GM21528 (cell line): ENCODE measurements around the gene ACAT2.
A peak's percentile ranks its signal among the peaks of the same experiment; 100 is the strongest.
"Not testable (repeated sequence)": the region's sequence is repeated elsewhere in the genome, so short reads cannot be mapped to it uniquely, and the experiment has no call there.

Experiments used
- ATAC-seq: cut with Tn5 transposase; IDR thresholded peaks from one replicate; pipeline ENCODE4 v1.9.1; 2021; ENCODE audit warnings: mild to moderate bottlenecking, moderate library complexity; ENCODE audit not compliant: unreplicated experiment, low FRiP score

ACAT2 gene

DNA sequence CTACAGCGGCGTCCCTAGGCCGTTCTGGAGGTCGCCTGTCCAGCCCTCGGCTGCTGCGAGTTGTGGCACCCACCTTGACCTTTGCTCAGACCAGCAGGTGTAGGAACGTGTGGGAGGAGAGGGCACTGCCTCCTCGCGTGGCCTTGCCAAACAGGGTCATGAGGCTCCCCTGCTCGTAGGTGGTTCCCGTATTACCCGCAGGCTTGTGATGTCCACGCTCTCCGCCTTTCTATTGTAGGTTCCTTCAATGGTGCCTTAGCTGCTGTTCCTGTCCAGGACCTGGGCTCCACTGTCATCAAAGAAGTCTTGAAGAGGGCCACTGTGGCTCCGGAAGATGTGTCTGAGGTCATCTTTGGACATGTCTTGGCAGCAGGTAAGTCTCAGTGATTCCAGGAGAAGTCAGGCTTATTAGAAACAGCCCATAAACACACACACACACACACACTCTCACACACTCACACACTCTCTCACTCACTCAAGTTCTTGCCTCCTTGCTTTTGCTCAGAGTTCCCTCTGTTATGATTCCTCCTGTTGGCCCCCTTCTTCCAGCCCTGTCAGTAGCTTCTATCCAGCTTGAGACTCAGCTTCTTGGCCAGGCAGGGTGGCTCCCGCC lies 942 bp downstream of the ACAT2 start:
- peak; percentile 10 for ATAC-seq

DNA sequence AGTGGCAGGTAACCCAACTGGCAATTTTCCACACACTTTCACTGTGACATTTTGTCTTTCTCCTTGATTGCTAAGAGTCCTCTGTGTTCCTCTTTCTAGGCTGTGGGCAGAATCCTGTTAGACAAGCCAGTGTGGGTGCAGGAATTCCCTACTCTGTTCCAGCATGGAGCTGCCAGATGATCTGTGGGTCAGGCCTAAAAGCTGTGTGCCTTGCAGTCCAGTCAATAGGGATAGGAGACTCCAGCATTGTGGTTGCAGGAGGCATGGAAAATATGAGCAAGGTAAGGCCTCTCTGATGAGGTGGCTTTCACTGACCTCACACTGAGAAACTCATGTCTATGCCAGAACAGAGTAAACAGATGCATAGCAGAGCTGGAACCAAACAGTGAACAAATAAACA lies 5.1 kb downstream of the ACAT2 start:
- ATAC-seq, result no peak

DNA sequence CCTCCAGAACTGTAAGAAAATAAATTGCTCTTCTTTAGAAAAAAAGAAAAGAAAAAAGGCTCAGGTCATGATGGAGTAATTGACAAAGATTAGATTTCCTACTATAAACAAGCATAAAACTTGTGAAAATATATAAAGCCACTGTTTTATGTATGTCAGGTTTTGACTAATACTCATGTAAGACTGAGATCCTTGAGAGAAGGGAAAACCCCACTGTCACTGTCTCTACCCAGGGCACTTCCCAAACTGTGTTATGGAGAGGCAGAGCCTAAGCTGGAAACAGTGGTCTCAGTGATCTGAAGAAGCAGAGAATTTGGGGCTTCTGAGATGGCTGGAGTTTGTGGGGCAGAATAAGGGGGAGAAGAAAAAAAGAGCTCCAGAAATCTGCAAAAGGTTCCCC lies 7.6 kb downstream of the ACAT2 start:
- no peak for ATAC-seq

DNA sequence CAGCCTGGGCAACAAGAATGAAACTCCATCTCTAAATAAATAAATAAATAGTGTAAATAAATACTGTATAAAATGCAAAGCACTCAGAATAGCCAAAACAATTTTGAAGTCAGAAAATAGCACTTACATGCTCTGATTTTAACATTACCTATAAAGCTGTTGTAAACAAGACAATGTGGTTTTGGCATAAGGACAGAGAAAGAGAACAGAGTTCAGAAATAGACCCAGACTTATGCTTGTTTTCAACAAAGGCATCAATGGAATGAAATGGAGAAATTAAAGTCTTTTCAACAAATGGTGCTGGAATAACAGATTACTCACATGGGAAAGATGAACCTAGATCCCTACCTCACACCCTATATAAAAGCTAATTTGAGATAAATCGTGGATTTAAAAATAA lies 10.4 kb downstream of the ACAT2 start:
- ATAC-seq, result no peak

DNA sequence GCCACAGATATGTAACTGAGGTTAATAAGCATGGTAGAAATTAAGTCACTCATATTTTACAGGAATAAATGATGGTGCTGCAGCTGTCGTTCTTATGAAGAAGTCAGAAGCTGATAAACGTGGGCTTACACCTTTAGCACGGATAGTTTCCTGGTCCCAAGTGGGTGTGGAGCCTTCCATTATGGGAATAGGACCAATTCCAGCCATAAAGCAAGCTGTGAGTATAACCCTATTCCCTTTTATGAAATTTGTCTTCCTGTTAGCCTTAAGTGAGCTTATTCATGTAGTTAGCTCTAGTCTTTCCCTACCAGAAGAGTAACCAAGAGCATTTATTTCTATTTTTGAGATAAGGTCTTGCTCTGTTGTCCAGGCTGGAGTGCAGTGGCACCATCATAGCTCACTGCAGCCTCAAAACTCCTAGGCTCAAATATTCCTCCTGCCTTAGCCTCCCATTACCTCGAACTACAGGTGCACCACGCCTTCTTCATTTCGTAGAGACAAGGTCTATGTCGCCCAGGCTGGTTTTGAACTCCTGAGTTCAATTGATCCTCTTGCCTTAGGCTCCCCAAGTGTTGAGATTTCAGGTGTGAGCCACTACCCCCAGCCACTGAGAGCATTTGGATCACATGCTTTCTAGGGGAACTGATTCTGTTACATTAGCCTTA lies 15.5 kb downstream of the ACAT2 start:
- no peak for ATAC-seq

DNA sequence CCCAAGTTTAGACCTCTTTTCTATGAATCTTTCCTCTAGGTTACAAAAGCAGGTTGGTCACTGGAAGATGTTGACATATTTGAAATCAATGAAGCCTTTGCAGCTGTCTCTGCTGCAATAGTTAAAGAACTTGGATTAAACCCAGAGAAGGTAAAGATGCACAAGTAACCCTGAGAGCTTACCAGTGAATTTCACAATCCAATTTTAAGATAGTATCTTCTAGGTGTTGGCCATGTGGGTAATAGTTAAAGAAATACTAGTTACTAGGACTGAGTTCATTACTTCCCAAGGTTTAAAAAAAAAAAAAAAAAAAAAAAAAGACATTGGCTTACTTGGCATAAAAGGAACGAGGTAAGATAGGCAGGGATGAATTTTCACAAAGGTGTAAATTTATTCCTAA lies 16.3 kb downstream of the ACAT2 start:
- no peak for ATAC-seq

DNA sequence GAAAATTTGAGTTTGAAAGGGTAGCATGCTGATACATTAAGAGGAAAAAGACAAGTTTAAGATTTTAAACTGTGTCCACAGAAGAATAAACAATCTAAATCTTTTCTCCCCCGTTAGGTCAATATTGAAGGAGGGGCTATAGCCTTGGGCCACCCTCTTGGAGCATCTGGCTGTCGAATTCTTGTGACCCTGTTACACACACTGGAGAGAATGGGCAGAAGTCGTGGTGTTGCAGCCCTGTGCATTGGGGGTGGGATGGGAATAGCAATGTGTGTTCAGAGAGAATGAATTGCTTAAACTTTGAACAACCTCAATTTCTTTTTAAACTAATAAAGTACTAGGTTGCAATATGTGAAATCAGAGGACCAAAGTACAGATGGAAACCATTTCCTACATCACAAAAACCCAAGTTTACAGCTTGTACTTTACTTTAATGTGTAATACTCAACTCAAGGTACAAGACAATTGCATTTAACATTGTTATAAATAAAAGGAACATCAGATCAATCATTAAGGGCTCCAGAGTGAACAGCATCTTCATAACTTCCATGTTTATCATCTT lies 16.8 kb downstream of the ACAT2 start:
- no peak for ATAC-seq

DNA sequence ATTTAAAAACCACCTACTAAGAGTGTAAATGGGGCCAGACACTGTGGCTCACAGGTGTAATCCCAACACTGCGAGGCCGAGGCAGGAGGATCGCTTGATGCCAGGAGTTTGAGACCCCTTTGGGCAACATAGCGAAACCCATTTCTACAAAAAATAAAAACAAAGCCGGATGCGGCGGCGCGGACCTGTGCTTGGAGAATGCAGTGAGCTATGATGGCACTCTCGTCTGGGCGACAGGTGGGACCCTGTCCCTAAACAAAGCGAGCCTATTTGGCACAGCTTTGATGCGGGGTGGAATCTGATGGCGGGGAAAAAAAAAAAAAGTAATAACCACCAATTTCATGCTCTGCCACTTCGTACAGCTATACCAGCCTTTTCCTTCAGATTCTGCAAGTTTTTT lies 26.4 kb downstream of the ACAT2 start:
- ATAC-seq, result no peak

DNA sequence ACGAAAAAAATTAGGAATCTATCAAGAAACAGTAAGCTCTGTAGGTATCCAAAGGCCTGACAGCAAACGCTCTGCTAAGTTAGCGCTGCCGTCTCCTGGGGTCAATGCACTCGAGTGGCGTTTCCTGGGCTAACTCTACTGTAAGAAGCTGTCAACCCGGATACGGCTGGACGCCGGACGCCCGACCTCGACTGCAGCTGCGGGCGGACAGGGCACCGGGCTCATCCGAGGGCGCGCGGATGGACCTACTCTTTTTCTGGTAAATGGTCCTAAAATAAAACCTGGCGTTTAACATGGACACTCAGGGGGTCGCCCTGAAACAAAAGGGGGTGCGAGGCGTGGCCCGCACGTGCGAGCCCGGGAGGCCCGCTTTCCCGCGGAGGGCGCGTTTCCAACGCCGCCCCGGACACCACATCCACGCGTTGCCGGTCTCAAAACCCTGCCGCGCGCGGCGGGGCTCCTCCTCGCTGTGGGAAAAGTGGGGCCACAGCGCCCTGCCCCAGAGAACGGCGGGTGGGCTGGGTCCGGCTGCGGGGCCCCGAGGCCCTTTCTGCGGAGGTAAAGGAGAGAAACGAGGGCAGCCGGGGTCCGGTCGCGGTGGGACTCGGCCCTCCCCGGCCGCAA lies 27.0 kb downstream of the ACAT2 start:
- ATAC-seq, result no peak

DNA sequence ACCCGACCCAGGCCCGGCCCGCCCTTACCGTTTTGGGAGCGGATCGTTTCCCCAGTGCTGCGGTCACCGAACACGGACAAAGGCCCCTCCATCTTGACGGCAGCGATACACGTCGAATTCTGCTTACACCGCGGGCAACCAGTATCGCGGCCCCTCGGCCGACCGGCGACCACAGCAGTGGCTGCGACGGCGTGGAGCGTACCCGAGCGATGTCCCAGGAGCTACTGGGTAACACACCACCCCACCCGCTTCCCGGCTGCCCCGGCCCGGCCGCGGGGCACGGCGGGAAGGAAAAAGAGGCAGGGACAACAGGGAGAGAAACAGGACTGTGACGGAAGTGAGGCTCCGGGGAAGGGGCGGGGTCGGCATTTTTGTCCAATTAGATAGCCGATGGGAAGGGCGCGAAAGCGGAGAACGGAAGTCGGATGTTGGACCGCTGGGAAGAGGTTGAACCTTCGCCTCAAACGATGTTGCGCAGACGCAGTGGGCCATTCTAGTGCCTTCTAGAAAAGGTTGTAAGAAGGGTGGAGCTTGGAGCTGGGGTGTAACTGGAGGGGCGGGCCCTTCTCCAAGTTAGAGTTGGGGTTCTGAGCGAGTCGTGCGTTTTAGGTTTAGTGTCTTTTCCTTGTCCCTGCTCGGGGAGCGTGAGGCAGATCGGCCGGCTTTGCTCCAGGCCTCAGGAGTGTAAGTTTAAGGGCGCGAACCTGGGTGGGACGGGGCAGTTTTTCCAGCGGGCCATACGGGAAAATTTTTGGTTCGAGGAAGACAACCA lies 27.7 kb downstream of the ACAT2 start, which contains the start of gene TCP1:
TSS of gene TCP1 (minus strand) at position 226 of the 772 bp plus-strand sequence. CDS start at position 92, 134 bp downstream.
- peak; percentile 81 for ATAC-seq

DNA sequence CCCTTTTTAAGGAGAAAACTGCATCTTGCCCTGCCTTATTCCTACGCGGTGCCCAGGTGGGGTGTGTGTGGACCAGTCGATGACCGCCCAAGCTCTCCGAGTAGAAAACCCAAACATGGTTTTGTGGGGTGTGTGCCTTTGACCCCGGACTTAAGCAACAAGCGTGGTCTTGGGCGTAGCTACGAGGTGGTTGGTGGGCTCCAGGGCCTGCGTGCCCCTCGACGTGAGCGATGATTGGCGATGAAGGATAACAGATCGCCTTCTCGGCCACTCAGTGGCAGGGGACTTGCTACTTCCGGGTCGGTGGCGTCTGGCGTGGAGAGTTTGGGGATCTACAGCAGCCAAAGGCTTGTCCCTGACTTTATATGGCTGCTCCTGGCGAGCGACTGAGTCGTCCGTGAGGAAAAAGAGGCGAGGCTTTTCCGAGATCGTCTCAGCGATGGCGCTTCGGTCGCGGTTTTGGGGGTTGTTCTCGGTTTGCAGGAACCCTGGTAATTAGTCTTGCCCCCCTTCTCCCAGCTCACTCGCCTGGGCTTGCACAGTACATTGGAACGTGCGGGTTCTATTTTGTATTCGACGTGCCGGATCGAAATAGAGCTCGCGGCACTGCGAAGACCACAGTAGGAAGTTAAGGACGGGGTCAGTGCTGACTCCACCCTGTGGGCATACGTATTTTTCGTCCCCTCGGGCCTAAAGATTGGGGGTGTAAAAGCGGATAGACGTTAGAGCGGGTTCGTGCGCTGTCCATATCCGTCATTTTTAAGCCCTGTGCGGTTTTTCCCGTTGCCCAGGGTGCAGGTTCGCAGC lies 28.5 kb downstream of the ACAT2 start, which contains the start of gene MRPL18:
TSS of gene MRPL18 (plus strand) at position 319 of the 807 bp plus-strand sequence. CDS start at position 440, 121 bp downstream.
- ATAC-seq, result peak; percentile 83

DNA sequence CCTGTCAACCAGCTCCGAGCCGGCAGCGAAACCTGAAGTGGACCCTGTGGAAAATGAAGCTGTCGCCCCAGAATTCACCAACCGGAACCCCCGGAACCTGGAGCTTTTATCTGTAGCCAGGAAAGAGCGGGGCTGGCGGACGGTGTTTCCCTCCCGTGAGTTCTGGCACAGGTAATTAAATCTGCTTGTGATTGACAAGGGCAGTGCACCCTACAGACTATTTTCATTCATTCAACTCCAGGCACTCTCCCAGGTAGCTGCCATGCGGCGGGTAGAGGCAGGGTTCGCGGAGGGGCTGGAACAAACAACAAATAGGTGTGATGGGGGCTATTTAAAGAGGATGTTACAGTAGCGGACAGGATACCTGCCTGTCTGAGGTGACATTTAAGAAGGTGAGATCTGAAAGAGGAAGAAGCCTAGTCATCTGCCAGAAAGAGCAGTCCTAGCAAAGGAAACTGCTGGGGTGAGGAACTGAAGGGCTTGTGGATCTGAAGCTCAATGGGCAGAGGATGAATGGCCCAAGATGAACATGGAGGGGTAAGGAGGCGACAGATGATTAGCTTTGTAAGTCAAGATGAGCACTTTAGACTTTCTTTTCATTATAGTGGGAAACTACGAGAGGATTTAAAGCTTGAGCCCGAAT lies 29.2 kb downstream of the ACAT2 start:
- no peak for ATAC-seq

DNA sequence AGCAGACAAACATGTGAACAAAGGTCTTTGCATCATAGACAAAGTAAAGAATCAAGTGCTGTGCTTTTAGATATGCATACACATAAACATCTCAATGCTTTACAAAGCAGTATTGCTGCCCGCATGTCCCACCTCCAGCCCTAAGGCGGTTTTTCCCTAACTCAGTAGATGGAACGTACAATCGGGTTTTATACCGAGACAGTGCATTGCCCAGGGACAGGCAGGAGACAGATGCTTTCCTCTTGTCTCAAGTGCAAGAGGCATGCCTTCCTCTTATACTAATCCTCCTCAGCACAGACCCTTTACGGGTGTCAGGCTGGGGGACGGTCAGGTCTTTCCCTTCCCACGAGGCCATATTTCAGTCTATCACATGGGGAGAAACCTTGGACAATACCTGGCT lies 33.1 kb downstream of the ACAT2 start:
- not testable (repeated sequence) for ATAC-seq

DNA sequence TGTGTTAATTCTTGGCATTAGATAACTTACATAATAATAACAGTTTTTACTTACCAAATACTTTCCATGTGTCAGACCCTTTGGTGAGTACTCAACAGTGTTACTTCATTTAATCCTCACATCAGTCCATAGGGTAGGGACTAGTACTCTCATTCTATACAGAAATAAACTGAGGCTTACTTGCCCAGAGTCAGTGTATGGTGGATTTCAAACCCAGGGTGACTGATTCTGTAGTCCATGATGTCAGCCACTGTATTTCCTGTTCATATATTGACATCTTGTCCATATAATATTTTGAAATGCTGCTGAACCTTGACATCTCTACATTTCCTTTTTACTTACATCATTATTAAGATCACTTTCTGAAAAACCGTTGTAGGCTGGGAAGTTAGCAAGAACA lies 35.7 kb downstream of the ACAT2 start:
- no peak for ATAC-seq

DNA sequence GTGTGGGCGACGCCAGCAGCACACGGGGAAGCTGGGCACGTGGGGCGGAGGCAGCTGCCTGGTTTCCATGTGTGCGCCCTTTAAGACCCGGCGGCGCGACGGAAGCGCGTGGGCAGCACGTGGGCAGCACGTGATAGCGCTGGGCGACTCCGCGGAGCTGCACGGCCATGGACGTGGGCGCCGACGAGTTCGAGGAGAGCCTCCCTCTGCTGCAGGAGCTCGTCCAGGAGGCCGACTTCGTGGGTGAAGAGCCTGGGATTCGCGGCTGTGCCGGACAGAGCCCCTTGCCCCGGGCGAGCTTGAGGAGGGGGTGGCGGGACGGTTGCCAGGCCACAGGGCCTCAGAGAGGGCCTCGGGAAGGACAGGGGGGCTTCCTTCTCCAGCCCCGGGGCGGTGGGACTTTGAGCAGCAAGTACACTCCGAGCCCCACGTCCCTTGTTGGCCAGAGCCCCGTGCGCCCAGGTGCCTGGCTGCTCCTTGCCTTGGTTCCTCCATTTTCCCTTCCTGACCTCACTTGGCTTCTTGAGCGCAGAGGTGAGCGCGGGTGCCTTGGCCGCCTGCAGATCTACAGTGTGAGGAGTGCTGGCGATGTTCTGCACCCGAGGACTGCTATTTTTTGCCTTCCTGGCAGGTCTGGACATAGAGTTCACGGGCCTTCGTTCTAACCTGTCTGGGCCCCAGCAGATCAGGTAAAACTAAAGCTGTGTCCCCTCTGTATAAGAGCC lies 38.5 kb downstream of the ACAT2 start, which contains the start of gene PNLDC1:
TSS of gene PNLDC1 (plus strand) at position 136 of the 725 bp plus-strand sequence. CDS start at position 168, 32 bp downstream.
- no peak for ATAC-seq

DNA sequence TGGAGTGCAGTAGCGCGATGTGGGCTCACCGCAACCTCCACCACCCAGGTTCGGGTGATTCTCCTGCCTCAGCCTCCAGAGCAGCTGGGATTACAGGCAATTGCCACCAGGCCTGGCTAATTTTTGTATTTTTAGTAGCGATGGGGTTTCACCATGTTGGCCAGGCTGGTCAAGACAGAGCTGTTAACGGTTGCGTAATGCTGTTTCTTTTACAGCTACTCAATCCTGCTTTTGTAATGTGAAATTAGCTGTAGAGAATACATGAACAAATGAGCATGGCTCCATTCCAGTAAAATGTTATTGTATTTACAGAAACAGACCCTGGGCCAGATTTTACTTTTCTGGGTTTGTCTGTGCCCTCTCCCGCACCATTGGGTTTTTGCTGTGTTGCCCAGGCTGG lies 40.1 kb downstream of the ACAT2 start:
- ATAC-seq, result no peak

DNA sequence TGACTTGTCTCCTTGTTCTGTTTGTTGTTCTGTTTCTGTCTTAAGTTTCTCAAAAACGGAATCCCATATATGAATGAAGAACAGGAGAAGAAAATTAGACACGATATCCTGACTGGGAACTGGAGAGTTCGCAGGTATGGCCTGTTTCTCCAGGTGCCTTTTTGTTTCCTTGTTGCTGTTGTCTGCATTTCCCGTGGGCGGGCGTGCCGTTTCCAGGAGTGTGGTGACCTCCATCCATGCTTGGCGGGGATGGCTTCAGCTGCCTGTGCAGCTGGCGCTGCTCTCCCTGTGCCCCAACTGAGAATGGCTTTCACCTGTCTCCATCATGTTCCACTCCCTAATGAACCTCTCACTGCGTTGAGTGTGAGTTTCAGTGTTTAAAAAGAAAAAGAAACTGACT lies 42.7 kb downstream of the ACAT2 start:
- ATAC-seq, result no peak

DNA sequence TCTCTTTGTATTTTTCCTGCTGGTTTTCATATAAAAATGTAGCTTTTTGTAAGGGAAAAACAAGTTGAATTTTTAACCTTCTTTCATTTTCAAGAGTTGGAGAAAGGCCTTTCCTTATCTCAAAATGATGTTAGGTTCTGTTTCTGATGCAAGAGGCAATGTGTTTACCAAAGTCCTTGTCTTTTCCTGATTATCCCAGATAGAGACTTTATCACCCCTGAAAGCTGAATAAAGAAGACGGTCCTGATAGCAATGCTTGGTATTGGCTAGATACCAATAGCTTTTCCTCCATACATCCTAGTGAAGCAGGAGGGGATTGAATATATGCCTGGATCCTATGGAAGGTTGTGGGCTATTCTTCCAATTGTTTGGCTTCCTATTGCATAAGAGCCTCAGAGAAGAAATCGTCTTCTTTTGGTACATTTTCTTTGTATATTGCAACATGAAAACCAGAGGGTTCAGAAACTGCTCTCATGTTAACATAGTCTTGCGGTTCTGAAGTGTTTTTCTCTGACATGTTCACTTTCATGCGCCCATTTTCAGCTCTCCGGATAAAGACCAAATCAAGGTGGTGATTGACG lies 43.7 kb downstream of the ACAT2 start:
- ATAC-seq, result no peak
